H1 (cell line): ENCODE results near the gene C9orf43. TPM values are rescaled to one million over a fixed set of nuclear protein-coding genes. Genes with fewer than 3 reads are reported as not detected.

ENCODE experiments used
- BACH1 ChIP-seq: IDR thresholded peaks from 2 replicates; pipeline ENCODE4 v1.6.1; 2012; ENCODE audit warnings: low read length, improper control_type of control experiment
- FOSL1 ChIP-seq: IDR thresholded peaks from 2 replicates; pipeline ENCODE4 v1.6.1; 2011; ENCODE audit warnings: mild to moderate bottlenecking, low read depth, low read length, moderate library complexity; ENCODE audit not compliant: insufficient read depth
- KDM4A ChIP-seq: IDR thresholded peaks from one replicate; pipeline ENCODE4 v1.7.1; 2012; ENCODE audit warnings: low read depth, mild to moderate bottlenecking, moderate library complexity, low read length, inconsistent platforms; ENCODE audit not compliant: severe bottlenecking
- NANOG ChIP-seq: IDR thresholded peaks from 2 replicates; pipeline ENCODE4 v1.6.1; 2011; ENCODE audit warnings: low read length, low read depth, mild to moderate bottlenecking, inconsistent platforms; ENCODE audit not compliant: insufficient read depth, poor library complexity, severe bottlenecking
- SAP30 ChIP-seq: fragments of 300-600 bp; sonication (generic); IDR thresholded peaks from 2 replicates; pipeline ENCODE4 v1.7.1; 2012; ENCODE audit warnings: low read length, moderate library complexity, mild to moderate bottlenecking, inconsistent platforms; ENCODE audit not compliant: insufficient read depth, insufficient replicate concordance
- SP1 ChIP-seq: IDR thresholded peaks from 2 replicates; pipeline ENCODE4 v1.6.1; 2011; ENCODE audit warnings: low read depth, low read length
- TBP ChIP-seq: IDR thresholded peaks from 2 replicates; pipeline ENCODE4 v1.6.1; 2011; ENCODE audit warnings: low read depth, low read length, improper control_type of control experiment
- TEAD4 ChIP-seq: IDR thresholded peaks from 2 replicates; pipeline ENCODE4 v1.6.1; 2012; ENCODE audit warnings: low read depth, low read length, inconsistent platforms, mixed read lengths
- ZNF274 ChIP-seq: IDR thresholded peaks from 2 replicates; pipeline ENCODE4 v1.7.0; 2012; ENCODE audit warnings: low read length, borderline replicate concordance; ENCODE audit errors: extremely low read depth
- polyA plus RNA-seq, 7 experiments: library from polyadenylated mRNA; depleted of rRNA in 3 of 7; stranded (reverse) in 5 of 7; unstranded in 2 of 7; fragments of >200 nt in 5 of 7; fragments of 200-250 nt in 2 of 7; gene quantifications; 1 replicate in 5 of 7; 2 replicates in 1 of 7; 4 replicates in 1 of 7; pipeline versions ENCODE4 v1.2.1 to v1.2.3, GENCODE V29; 2011 to 2013; ENCODE audit warnings: missing spikeins in 2 of 7, mixed read lengths in 2 of 7
- total RNA-seq: library from RNA; stranded (reverse); fragmentation: NEBNext Ultra II Directional; extraction: Animal tissue kit (Norgen Biotek cat#: 25700); gene quantifications from 2 replicates; pipeline ENCODE4 v1.2.1, GENCODE V29; 2021
- TF ChIP-seq, protein P1 (sequence below): IDR thresholded peaks from 2 replicates; pipeline ENCODE4 v1.6.1; 2012; ENCODE audit warnings: inconsistent platforms

C9orf43 gene
- total and polyA plus RNA-seq, 2 of the 8 experiments (the other 6 are each of a cell fraction or from before 2014, with no cell fraction given), result 0.35 to 0.52 TPM

DNA sequence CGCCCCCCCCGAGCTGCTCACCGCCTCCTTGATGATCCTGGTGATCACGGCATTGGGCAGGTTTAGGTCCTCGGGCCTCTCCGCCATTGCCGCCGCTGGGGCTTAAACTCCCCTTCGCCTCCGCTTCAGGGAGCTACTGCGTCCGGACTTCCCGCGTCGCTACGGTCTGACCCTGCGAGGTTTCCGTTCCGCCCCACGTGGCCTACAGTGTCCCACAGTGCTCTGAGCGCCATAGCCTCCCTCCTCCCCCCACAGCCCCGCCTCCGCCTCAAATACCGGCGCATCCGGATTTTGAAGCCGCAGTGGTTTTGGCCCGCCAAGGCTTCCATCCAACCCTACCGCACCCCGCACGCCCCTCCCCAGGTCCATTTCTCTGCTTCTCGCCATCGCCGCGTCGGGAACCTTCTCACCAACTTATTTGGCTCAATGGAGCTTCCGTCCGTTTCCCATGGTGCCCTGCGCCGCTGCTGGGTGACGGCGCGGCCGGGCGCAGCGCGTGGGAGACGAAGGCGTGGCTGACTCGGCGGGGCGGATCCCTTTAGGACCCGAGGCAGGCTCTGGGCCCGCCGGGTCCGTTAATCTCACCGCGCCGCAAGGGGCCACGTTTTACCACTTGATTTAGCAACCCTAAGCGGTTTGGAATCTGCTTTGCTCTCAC, at the start of gene C9orf43, which contains the start of gene POLE3 (continued):
- TF ChIP-seq NANOG, result no peak
- TF ChIP-seq, protein P1, sequence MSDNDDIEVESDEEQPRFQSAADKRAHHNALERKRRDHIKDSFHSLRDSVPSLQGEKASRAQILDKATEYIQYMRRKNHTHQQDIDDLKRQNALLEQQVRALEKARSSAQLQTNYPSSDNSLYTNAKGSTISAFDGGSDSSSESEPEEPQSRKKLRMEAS, result peak; percentile 88
- TF ChIP-seq KDM4A, result peak; percentile 36
- TF ChIP-seq TBP, result peak; percentile 78
- no peak for TF ChIP-seq BACH1
- TF ChIP-seq SAP30, result peak; percentile 22
- TF ChIP-seq ZNF274, result no peak
- peak; percentile 12; the same call in 1 of the 2 replicates for TF ChIP-seq TEAD4
- 0 out of 2 replicates have a peak, but pooled peaks have one; percentile 9 for TF ChIP-seq SP1
- TF ChIP-seq FOSL1, result peak; percentile 86
